Subcutaneous abdominal adipose tissue (tissue), 5 donors: ENCODE data around the gene SLITRK3.

Experiments
- H3K27ac ChIP-seq: one replicate; pipeline ENCODE4 v1.7.0; 2013; ENCODE audit warnings: low read depth, mild to moderate bottlenecking, inconsistent platforms, low read length, moderate library complexity
- H3K27me3 ChIP-seq, 5 donors: one replicate each; pipeline ENCODE4 v1.7.0; 2013; ENCODE audit warnings: low read length in 5 of 5, inconsistent platforms in 1 of 5; ENCODE audit not compliant: control insufficient read depth in 5 of 5, insufficient read depth in 4 of 5
- H3K36me3 ChIP-seq, 5 donors: one replicate each; pipeline ENCODE4 v1.7.0; 2013; ENCODE audit warnings: low read length in 5 of 5; ENCODE audit not compliant: control insufficient read depth in 5 of 5, insufficient read depth in 5 of 5
- H3K4me1 ChIP-seq, 5 donors: one replicate each; pipeline ENCODE4 v1.7.0; 2013; ENCODE audit warnings: low read length in 5 of 5, mild to moderate bottlenecking in 3 of 5, moderate library complexity in 1 of 5; ENCODE audit not compliant: control insufficient read depth in 5 of 5, insufficient read depth in 5 of 5
- H3K4me3 ChIP-seq, 5 donors: one replicate each; pipeline ENCODE4 v1.7.0; 2013; ENCODE audit warnings: low read length in 5 of 5, low read depth in 1 of 5
- H3K9ac ChIP-seq, 5 donors: one replicate each; pipeline ENCODE4 v1.7.0; 2013; ENCODE audit warnings: low read length in 5 of 5, mild to moderate bottlenecking in 4 of 5, moderate library complexity in 3 of 5
- H3K9me3 ChIP-seq, 5 donors: one replicate each; pipeline ENCODE4 v1.7.0; 2013; ENCODE audit warnings: low read length in 5 of 5; ENCODE audit not compliant: control insufficient read depth in 5 of 5
- donor health status: healthy.
- donor health status: healthy.
- donor health status: healthy.
- donor health status: healthy.
- donor health status: healthy.

Gene SLITRK3

DNA sequence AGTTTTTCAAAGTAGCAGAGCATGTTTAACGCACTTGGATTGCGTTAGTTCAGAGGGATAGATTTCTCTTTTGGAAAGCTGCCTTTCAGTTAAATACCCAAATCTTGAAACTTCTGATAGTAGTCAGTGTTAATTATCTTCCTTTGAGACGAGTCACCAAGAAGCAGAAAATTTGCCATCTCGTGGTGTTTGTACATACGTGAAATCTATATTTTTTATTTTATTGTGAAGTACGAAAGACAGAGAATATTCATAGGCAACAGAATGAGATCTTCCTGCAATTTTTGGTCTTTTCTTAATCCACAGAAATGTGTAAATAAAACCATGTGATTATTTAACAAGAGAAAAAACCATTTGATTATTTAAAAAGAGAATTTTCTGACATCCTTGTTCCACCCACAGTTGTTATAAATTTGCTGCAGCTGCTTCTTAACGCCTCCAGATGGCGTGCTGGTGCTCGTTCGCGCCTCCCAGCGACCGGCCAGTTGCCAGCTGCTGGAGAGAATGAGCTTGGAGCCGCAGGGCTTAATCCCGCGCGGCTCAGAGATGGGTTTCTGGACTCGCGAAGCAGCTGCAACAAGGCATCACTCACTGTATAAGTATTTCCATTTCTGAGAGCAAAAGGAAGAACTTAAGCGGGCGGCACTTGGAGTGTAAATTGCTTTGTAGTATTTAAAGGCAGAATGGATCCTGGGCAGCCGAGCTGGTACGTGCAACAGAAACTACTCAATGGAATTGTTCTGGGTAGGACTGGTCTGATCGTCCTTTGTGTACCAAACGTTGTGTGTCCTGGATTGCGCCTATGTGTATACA is 10.5 kb upstream of the SLITRK3 start:
- no peaks in the 10 kb centered on the region for H3K27me3 ChIP-seq
- H3K27ac ChIP-seq, result no peak overlapping the region
- peak overlapping the region; percentile 33 to 64 (median 57) for H3K4me3 ChIP-seq
- no peaks in the 10 kb centered on the region for H3K36me3 ChIP-seq
- peaks cover 0 to 5% (median 4%) of the 10 kb centered on the region in 5 donors for H3K4me1 ChIP-seq
- no peaks in the 10 kb centered on the region for H3K9me3 ChIP-seq
- H3K9ac ChIP-seq, result peak overlapping the region in 1 of 5 donors; percentile 44

- H3K27ac ChIP-seq, result no peak overlapping the region
- no peaks in the 10 kb centered on the region for H3K9me3 ChIP-seq
- no peak overlapping the region for H3K4me3 ChIP-seq
- no peak overlapping the region for H3K9ac ChIP-seq
- H3K27me3 ChIP-seq, result no peaks in the 10 kb centered on the region
- peaks cover 0 to 5% (median 4%) of the 10 kb centered on the region in 5 donors for H3K4me1 ChIP-seq
- H3K36me3 ChIP-seq, result no peaks in the 10 kb centered on the region
These were observed 8.3 kb upstream of the SLITRK3 start for GRCh38 chr3:165204445-165204844.

- H3K27me3 ChIP-seq, result peaks cover 0 to 7% (median 0%) of the 10 kb centered on the region in 5 donors
These were observed 6.8 kb upstream of the SLITRK3 start for GRCh38 chr3:165202995-165203394.

DNA sequence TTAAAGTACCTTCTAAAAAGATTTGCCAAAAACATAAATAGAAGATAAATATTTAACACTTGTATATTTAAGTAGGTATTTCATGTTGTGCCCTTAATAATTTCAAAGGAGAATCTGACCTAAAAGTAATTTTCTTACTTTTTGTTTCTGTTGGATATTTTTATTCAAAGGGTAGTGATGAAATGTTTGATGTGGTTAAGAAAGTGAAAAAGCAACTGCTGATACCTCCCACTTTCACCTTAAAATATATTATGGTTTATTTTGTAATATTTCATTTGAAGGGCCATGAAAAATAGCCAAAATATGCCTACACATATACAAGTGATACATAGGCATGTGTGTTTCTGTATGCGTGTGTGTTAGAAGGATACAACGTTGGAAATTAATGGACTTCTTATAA is 5.8 kb upstream of the SLITRK3 start:
- Histone ChIP-seq H3K9ac (no peak overlapping the region), H3K27ac (no peak overlapping the region), H3K36me3 (no peaks in the 10 kb centered on the region), H3K9me3 (no peaks in the 10 kb centered on the region), H3K27me3 (peaks cover 0 to 14% (median 6%) of the 10 kb centered on the region in 5 donors), H3K4me3 (no peak overlapping the region), H3K4me1 (peaks cover 0 to 7% (median 5%) of the 10 kb centered on the region in 5 donors)

More at GRCh38 chr3:165202995-165203394, 6.8 kb upstream of the SLITRK3 start:
- no peak overlapping the region for H3K4me3 ChIP-seq
- H3K9me3 ChIP-seq, result no peaks in the 10 kb centered on the region
- peaks cover 0 to 5% (median 4%) of the 10 kb centered on the region in 5 donors for H3K4me1 ChIP-seq
- no peak overlapping the region for H3K27ac ChIP-seq
- H3K36me3 ChIP-seq, result no peaks in the 10 kb centered on the region
- no peak overlapping the region for H3K9ac ChIP-seq

- Histone ChIP-seq H3K4me1 (peaks cover 0 to 36% (median 31%) of the 10 kb centered on the region in 5 donors), H3K36me3 (no peaks in the 10 kb centered on the region), H3K27me3 (peaks cover 26 to 58% (median 42%) of the 10 kb centered on the region in 5 donors), H3K9ac (no peak overlapping the region), H3K4me3 (peak overlapping the region in 1 of 5 donors; percentile 44), H3K9me3 (peaks cover 0 to 3% (median 0%) of the 10 kb centered on the region in 5 donors), H3K27ac (no peak overlapping the region)
These were observed 1.3 kb upstream of the SLITRK3 start for GRCh38 chr3:165197481-165197800.

GRCh38 chr3:165196577-165197480 is 645 bp upstream of the SLITRK3 start:
- Histone ChIP-seq H3K27me3 (peaks cover 26 to 61% (median 42%) of the 10 kb centered on the region in 5 donors), H3K9ac (peak overlapping the region in 1 of 5 donors; percentile 41), H3K36me3 (no peaks in the 10 kb centered on the region), H3K4me3 (peak overlapping the region; percentile 41 to 74 (median 56)), H3K4me1 (peaks cover 0 to 36% (median 31%) of the 10 kb centered on the region in 5 donors), H3K27ac (no peak overlapping the region), H3K9me3 (peaks cover 0 to 3% (median 0%) of the 10 kb centered on the region in 5 donors)

- H3K27me3 ChIP-seq, result peaks cover 26 to 61% (median 42%) of the 10 kb centered on the region in 5 donors
- no peak overlapping the region for H3K9ac ChIP-seq
- no peak overlapping the region for H3K27ac ChIP-seq
- no peaks in the 10 kb centered on the region for H3K36me3 ChIP-seq
- H3K4me3 ChIP-seq, result peak overlapping the region in 4 of 5 donors; percentile 4 to 47 (median 10)
- H3K4me1 ChIP-seq, result peaks cover 0 to 36% (median 31%) of the 10 kb centered on the region in 5 donors
- peaks cover 0 to 3% (median 0%) of the 10 kb centered on the region in 5 donors for H3K9me3 ChIP-seq
These were observed 944 bp downstream of the SLITRK3 start for GRCh38 chr3:165195241-165195639.

- no peak overlapping the region for H3K9ac ChIP-seq
- peaks cover 26 to 61% (median 42%) of the 10 kb centered on the region in 5 donors for H3K27me3 ChIP-seq
- H3K36me3 ChIP-seq, result no peaks in the 10 kb centered on the region
- no peak overlapping the region for H3K27ac ChIP-seq
- H3K4me3 ChIP-seq, result no peak overlapping the region
- H3K9me3 ChIP-seq, result peaks cover 0 to 3% (median 0%) of the 10 kb centered on the region in 5 donors
- H3K4me1 ChIP-seq, result peaks cover 0 to 36% (median 31%) of the 10 kb centered on the region in 5 donors
These were observed 1.5 kb downstream of the SLITRK3 start for GRCh38 chr3:165194511-165195240.

DNA sequence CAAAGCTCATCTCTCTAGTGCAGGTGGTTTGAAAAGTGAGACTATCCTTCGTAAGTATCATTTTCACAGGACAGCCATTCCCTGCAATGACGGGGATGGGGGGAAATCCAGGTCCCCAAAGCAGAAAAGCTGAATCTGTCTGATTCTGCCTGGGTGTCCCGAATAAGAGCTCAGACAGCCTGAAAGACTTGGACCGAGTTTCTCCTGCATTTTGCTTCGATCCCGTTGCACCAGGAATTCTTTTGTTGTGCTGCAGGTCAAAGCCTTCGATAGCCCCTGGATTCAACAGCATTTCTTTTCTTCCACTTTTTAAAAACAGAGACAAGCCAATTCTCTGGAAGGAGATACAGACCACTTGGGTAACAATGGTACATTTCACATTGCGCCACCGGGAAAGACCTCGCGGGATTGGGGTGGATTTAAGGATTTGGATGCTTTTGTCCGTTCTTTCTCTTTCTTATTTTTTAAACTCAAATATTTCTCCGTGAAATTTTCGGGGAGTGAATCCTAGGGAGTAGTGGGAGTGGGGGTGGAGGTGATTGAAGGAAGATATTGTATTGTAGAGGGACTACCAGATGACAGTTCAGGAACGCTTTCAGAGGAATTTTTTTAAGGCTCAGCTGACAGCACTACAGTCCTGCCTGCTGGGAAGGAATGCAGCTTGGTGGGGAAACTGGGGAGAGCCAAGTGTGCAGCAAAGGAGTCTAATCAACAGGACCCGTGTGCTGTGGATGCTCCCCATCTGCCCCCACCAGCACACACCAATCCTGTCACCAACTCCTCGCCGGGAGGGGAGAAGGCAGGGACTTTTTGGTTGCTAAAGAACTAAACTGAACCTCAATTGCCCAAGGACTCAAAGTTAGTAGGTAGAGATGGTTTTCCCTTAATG is 2.6 kb downstream of the SLITRK3 start:
- H3K27ac ChIP-seq, result no peak overlapping the region
- peaks cover 0 to 36% (median 31%) of the 10 kb centered on the region in 5 donors for H3K4me1 ChIP-seq
- peaks cover 0 to 3% (median 0%) of the 10 kb centered on the region in 5 donors for H3K9me3 ChIP-seq
- H3K9ac ChIP-seq, result no peak overlapping the region
- H3K27me3 ChIP-seq, result peaks cover 26 to 60% (median 43%) of the 10 kb centered on the region in 5 donors
- H3K36me3 ChIP-seq, result no peaks in the 10 kb centered on the region
- H3K4me3 ChIP-seq, result peak overlapping the region in 1 of 5 donors; percentile 32
